Heart left ventricle (tissue), 13 donors: ENCODE measurements around the gene CAV2.

Experiments used
- CTCF ChIP-seq, 12 donors: fragments of 200-600 bp; sonication (generic) in 4 of 12; IDR thresholded peaks; one replicate each; pipeline versions ENCODE4 v1.5.0 to v1.8.0; 2018 to 2022; ENCODE audit warnings: antibody characterized with exemption in 12 of 12, mild to moderate bottlenecking in 5 of 12
- POLR2A ChIP-seq, 2 donors: fragments of 450-650 bp; IDR thresholded peaks; one replicate each; pipeline ENCODE4 v1.6.1; 2017; ENCODE audit warnings: antibody characterized with exemption in 2 of 2, mild to moderate bottlenecking in 2 of 2, moderate library complexity in 2 of 2
- donor health status: ischemic (EF 13 %, LVEDD 7.1; RV severe dilation, severe dysfunction).
- donor health status: DM: no; HTN: yes; CAD: no.
- donor health status: DM: no; HTN: no; CAD: no.
- donor health status: ischemic (EF 25% LVEDD 6.9; RV normal size, moderate dysfunction).
- donor health status: ischemic (EF 25% LVEDD 5.7; RV mildly dilated, moderate dysfunction).
- donor health status: ischemic (EF 35%, LVEDD 5.7; RV mildly dilated, moderate dysfunction).
- donor health status: nonischemic (EF 11% LVEDD 7.7; RV severe dilation, severe dysfunction).
- donor health status: DM: yes; HTN: yes; CAD: no.
- donor health status: PGD.
- donor health status: ischemic (EF 29% LVEDD 5.4; RV normal size, mild dysfunction).
- donor health status: nonischemic (EF 23%, LVEDD 6.1; RV moderate dilation, normal function).

GRCh38 chr7:116495736-116496135 is 3.8 kb upstream of the CAV2 start:
- TF ChIP-seq CTCF (IDR thresholded peaks at IDR 0.05) (no peak), POLR2A (IDR thresholded peaks at IDR 0.05) (no peak)
